Liver (tissue), 9 donors: ENCODE results near the gene CCL16. TPM values are rescaled to one million over a fixed set of nuclear protein-coding genes. Genes with fewer than 3 reads are reported as not detected.

Experiments used
- DNase-seq: peaks from one replicate; pipeline ENCODE4 v3.0.0-alpha.2; 2017; ENCODE audit warnings: low spot score
- H3K27ac ChIP-seq, 2 donors: one replicate each; pipeline ENCODE4 v1.7.0; 2013; ENCODE audit warnings: inconsistent platforms in 2 of 2, low read length in 2 of 2, control low read depth in 1 of 2, low read depth in 1 of 2, mild to moderate bottlenecking in 1 of 2
- H3K27me3 ChIP-seq, 4 donors: one replicate each; pipeline versions ENCODE4 v1.6.1 to v1.7.0; 2013; ENCODE audit warnings: low read length in 3 of 4, inconsistent platforms in 1 of 4, mild to moderate bottlenecking in 1 of 4, moderate library complexity in 1 of 4; ENCODE audit not compliant: control insufficient read depth in 4 of 4, insufficient read depth in 4 of 4
- H3K36me3 ChIP-seq, 4 donors: one replicate each; pipeline versions ENCODE4 v1.6.1 to v1.7.0; 2013; ENCODE audit warnings: low read length in 3 of 4, mild to moderate bottlenecking in 3 of 4, low read depth in 1 of 4, moderate library complexity in 1 of 4; ENCODE audit not compliant: control insufficient read depth in 4 of 4, insufficient read depth in 3 of 4
- H3K4me1 ChIP-seq, 4 donors: one replicate each; pipeline versions ENCODE4 v1.6.1 to v1.7.0; 2013; ENCODE audit warnings: low read length in 3 of 4, mild to moderate bottlenecking in 3 of 4, moderate library complexity in 1 of 4; ENCODE audit not compliant: control insufficient read depth in 4 of 4, insufficient read depth in 4 of 4
- H3K4me3 ChIP-seq, 3 donors: one replicate each; pipeline versions ENCODE4 v1.6.1 to v1.7.0; 2013; ENCODE audit warnings: low read length in 3 of 3, control low read depth in 1 of 3, low read depth in 1 of 3, mild to moderate bottlenecking in 1 of 3
- H3K9ac ChIP-seq, 2 donors: one replicate each; pipeline ENCODE4 v1.7.0; 2013; ENCODE audit warnings: low read length in 2 of 2, mild to moderate bottlenecking in 2 of 2, moderate library complexity in 2 of 2, control low read depth in 1 of 2, low read depth in 1 of 2
- H3K9me3 ChIP-seq, 4 donors: one replicate each; pipeline versions ENCODE4 v1.6.1 to v1.7.0; 2013; ENCODE audit warnings: low read length in 3 of 4; ENCODE audit not compliant: control insufficient read depth in 4 of 4
- EGR1 ChIP-seq, 2 donors: IDR thresholded peaks; 2 replicates each; pipeline ENCODE4 v1.6.1; 2016 to 2018; ENCODE audit warnings: antibody characterized with exemption in 2 of 2, low read depth in 2 of 2
- FOXA1 ChIP-seq: IDR thresholded peaks from 2 replicates; pipeline ENCODE4 v1.6.1; 2016; ENCODE audit warnings: antibody characterized with exemption
- FOXA2 ChIP-seq: IDR thresholded peaks from 2 replicates; pipeline ENCODE4 v1.6.1; 2016; ENCODE audit warnings: antibody characterized with exemption
- GABPA ChIP-seq, 2 donors: IDR thresholded peaks in 1 of 2; conservative IDR thresholded peaks in 1 of 2; 2 replicates each; pipeline ENCODE4 v1.6.1; 2016; ENCODE audit warnings: antibody characterized with exemption in 2 of 2, mild to moderate bottlenecking in 1 of 2, moderate library complexity in 1 of 2
- HNF4A ChIP-seq, 2 donors: conservative IDR thresholded peaks; 2 replicates each; pipeline ENCODE4 v1.6.1; 2016; ENCODE audit warnings: antibody characterized with exemption in 2 of 2, mild to moderate bottlenecking in 2 of 2
- HNF4G ChIP-seq: IDR thresholded peaks from 2 replicates; pipeline ENCODE4 v1.6.1; 2016; ENCODE audit warnings: antibody characterized with exemption
- JUND ChIP-seq, 2 donors: IDR thresholded peaks; 2 replicates each; pipeline ENCODE4 v1.6.1; 2016; ENCODE audit warnings: antibody characterized with exemption in 2 of 2
- NR2F2 ChIP-seq: IDR thresholded peaks from 2 replicates; pipeline ENCODE4 v1.6.1; 2016; ENCODE audit warnings: antibody characterized with exemption
- RAD21 ChIP-seq, 2 donors: IDR thresholded peaks; 2 replicates each; pipeline ENCODE4 v1.6.1; 2016; ENCODE audit warnings: antibody characterized with exemption in 2 of 2, mild to moderate bottlenecking in 2 of 2
- RXRA ChIP-seq, 2 donors: IDR thresholded peaks; 2 replicates each; pipeline ENCODE4 v1.6.1; 2017 to 2018; ENCODE audit warnings: antibody characterized with exemption in 2 of 2, mild to moderate bottlenecking in 1 of 2
- SP1 ChIP-seq: IDR thresholded peaks from 2 replicates; pipeline ENCODE4 v1.6.1; 2018; ENCODE audit warnings: antibody characterized with exemption, mild to moderate bottlenecking
- TAF1 ChIP-seq: conservative IDR thresholded peaks from 2 replicates; pipeline ENCODE4 v1.6.1; 2016; ENCODE audit warnings: antibody characterized with exemption, mild to moderate bottlenecking
- YY1 ChIP-seq: IDR thresholded peaks from 2 replicates; pipeline ENCODE4 v1.6.1; 2016; ENCODE audit warnings: antibody characterized with exemption, mild to moderate bottlenecking
- polyA plus RNA-seq, 2 donors: library from polyadenylated mRNA; stranded (reverse) in 1 of 2; unstranded in 1 of 2; fragments of 200-250 nt in 1 of 2; fragments of >200 nt in 1 of 2; fragmentation: Nextera tagmentation in 1 of 2; extraction: Ambion mirVana in 1 of 2; gene quantifications; one replicate each; pipeline versions ENCODE4 v1.2.1 to v1.2.3, GENCODE V29; 2013 to 2015
- total RNA-seq, 2 donors: library from RNA; depleted of rRNA; stranded (reverse); fragments of >200 nt; gene quantifications; one replicate each; pipeline ENCODE4 v1.2.3, GENCODE V29; 2014
- TF ChIP-seq, protein P1 (sequence below): IDR thresholded peaks from 2 replicates; pipeline ENCODE4 v1.6.1; 2016; ENCODE audit warnings: antibody characterized with exemption
- TF ChIP-seq, protein P2 (sequence below): IDR thresholded peaks from 2 replicates; pipeline ENCODE4 v1.6.1; 2016; ENCODE audit warnings: antibody characterized with exemption
- TF ChIP-seq, protein P3 (sequence below): IDR thresholded peaks from 2 replicates; pipeline ENCODE4 v1.6.1; 2016; ENCODE audit warnings: antibody characterized with exemption, mild to moderate bottlenecking
- TF ChIP-seq, protein P4 (sequence below): IDR thresholded peaks from 2 replicates; pipeline ENCODE4 v1.6.1; 2016; ENCODE audit warnings: antibody characterized with exemption
- donor health status: healthy.
- donor health status: healthy.
- donor health status: healthy.
- donor health status: healthy.
- donor health status: healthy.

Gene CCL16
- total and polyA plus RNA-seq, 4 donors: 0.65 to 22.3 (median 14.9) TPM

DNA sequence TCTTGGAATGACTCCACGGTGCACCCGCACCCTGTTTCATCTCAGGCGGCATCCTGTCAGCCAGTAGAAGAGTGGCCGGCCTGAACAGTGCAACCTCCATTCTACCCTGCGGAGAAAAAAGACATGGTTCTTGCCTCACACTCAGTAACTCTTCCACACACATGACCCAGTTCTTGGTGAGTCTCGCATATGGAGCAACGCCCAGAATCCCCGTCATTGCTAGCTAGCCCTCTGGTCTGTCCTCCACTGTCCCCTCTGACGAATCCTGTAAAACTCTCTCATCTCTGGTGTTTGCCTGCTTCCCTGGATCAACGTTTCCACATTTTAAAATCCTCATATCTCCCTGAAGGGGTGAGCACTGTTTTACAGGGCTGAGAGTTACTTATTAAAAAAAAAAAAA, 46.5 kb downstream of the CCL16 start (continued):
- TF ChIP-seq, protein P1, sequence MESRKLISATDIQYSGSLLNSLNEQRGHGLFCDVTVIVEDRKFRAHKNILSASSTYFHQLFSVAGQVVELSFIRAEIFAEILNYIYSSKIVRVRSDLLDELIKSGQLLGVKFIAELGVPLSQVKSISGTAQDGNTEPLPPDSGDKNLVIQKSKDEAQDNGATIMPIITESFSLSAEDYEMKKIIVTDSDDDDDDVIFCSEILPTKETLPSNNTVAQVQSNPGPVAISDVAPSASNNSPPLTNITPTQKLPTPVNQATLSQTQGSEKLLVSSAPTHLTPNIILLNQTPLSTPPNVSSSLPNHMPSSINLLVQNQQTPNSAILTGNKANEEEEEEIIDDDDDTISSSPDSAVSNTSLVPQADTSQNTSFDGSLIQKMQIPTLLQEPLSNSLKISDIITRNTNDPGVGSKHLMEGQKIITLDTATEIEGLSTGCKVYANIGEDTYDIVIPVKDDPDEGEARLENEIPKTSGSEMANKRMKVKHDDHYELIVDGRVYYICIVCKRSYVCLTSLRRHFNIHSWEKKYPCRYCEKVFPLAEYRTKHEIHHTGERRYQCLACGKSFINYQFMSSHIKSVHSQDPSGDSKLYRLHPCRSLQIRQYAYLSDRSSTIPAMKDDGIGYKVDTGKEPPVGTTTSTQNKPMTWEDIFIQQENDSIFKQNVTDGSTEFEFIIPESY: no peak

DNA sequence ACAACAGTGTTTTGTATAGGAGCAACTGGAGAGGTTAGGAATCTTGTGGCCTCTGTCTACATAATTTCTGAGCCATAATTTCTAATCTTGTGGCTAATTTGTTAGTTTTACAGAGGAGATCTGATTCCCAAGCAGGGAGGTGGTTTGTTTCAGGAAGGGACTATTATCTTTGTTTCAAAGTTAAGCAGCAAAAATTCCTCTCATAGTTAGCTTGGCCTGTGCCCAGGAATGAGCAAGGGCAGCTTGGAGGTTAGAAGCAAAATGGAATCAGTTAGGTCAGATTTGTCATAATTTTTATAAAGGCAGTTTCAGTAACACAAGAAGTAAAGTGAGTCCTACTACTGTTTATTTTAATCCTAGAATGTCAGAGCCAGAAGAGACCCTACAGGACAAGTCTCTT, 48.7 kb downstream of the CCL16 start:
- no peak for DNase-seq
- no peak overlapping the region for H3K27ac ChIP-seq
- H3K9me3 ChIP-seq: no peaks in the 10 kb centered on the region

More for the DNA sequence above, 48.7 kb downstream of the CCL16 start:
- TF ChIP-seq SP1: no peak
- TF ChIP-seq FOXA1: no peak
- TF ChIP-seq, protein P2, sequence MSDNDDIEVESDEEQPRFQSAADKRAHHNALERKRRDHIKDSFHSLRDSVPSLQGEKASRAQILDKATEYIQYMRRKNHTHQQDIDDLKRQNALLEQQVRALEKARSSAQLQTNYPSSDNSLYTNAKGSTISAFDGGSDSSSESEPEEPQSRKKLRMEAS: no peak
- TF ChIP-seq, protein P1: no peak
- TF ChIP-seq, protein P3, sequence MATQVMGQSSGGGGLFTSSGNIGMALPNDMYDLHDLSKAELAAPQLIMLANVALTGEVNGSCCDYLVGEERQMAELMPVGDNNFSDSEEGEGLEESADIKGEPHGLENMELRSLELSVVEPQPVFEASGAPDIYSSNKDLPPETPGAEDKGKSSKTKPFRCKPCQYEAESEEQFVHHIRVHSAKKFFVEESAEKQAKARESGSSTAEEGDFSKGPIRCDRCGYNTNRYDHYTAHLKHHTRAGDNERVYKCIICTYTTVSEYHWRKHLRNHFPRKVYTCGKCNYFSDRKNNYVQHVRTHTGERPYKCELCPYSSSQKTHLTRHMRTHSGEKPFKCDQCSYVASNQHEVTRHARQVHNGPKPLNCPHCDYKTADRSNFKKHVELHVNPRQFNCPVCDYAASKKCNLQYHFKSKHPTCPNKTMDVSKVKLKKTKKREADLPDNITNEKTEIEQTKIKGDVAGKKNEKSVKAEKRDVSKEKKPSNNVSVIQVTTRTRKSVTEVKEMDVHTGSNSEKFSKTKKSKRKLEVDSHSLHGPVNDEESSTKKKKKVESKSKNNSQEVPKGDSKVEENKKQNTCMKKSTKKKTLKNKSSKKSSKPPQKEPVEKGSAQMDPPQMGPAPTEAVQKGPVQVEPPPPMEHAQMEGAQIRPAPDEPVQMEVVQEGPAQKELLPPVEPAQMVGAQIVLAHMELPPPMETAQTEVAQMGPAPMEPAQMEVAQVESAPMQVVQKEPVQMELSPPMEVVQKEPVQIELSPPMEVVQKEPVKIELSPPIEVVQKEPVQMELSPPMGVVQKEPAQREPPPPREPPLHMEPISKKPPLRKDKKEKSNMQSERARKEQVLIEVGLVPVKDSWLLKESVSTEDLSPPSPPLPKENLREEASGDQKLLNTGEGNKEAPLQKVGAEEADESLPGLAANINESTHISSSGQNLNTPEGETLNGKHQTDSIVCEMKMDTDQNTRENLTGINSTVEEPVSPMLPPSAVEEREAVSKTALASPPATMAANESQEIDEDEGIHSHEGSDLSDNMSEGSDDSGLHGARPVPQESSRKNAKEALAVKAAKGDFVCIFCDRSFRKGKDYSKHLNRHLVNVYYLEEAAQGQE: no peak
- TF ChIP-seq RXRA (IDR thresholded peaks at IDR 0.05): no peak
- TF ChIP-seq FOXA2: no peak
- no peak for TF ChIP-seq RAD21 (IDR thresholded peaks at IDR 0.05)
- no peak for TF ChIP-seq YY1
- TF ChIP-seq EGR1 (IDR thresholded peaks at IDR 0.05; ENCODE audit: low read depth in 2 of 2): no peak
- TF ChIP-seq HNF4G: no peak
- no peak for TF ChIP-seq HNF4A (conservative IDR thresholded peaks at IDR 0.05)
- TF ChIP-seq, protein P4, sequence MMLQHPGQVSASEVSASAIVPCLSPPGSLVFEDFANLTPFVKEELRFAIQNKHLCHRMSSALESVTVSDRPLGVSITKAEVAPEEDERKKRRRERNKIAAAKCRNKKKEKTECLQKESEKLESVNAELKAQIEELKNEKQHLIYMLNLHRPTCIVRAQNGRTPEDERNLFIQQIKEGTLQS: no peak
- TF ChIP-seq NR2F2: no peak
- TF ChIP-seq JUND (IDR thresholded peaks at IDR 0.05): no peak
- TF ChIP-seq GABPA (IDR thresholded peaks at IDR 0.05 in 1 of 2, conservative IDR thresholded peaks at IDR 0.05 in 1 of 2): no peak
- no peak for TF ChIP-seq TAF1
- H3K27me3 ChIP-seq: no peaks in the 10 kb centered on the region
- no peak overlapping the region for H3K9ac ChIP-seq
- H3K36me3 ChIP-seq: no peaks in the 10 kb centered on the region
- H3K4me3 ChIP-seq: no peak overlapping the region
- H3K4me1 ChIP-seq: peaks cover 6 to 13% (median 10%) of the 10 kb centered on the region in 4 donors
